K562 (cell line): ENCODE results near the gene GLI1. TPM values are rescaled to one million over a fixed set of nuclear protein-coding genes. Genes with fewer than 3 reads are reported as not detected.

Experiments used
- ATAC-seq: fragments of 200-7000 bp; cut with Tn5 transposase; 3 replicates; pipeline ENCODE4 v1.9.1; 2020; ENCODE audit warnings: moderate library complexity
- BruUV-seq: library from RNA; stranded (reverse); fragments of 400-500 nt; replicated peaks from 2 replicates; lab custom pipeline; 2021; lab: Mats Ljungman, UMichigan
- CTCF ChIA-PET: fragments of 300-600 bp; formaldehyde crosslinking; extraction: SDS; loops from one replicate; lab custom pipeline; 2021; ENCODE audit warnings: low intra/inter-chr PET ratio; lab: Yijun Ruan, JAX
- POLR2A ChIA-PET: fragments of 300-600, 350-650 bp; sonication (Branson Sonifier 250); formaldehyde crosslinking; extraction: SDS; loops from one replicate; lab custom pipeline; 2021; ENCODE audit warnings: antibody characterized with exemption, inconsistent platforms; lab: Yijun Ruan, JAX
- DNase-seq, 4 experiments: peaks; one replicate each; pipeline versions ENCODE4 v3.0.0 to v3.0.0-alpha.2; 2011 to 2018; ENCODE audit warnings: low spot score in 3 of 4, mixed read lengths in 3 of 4; ENCODE audit errors: extremely low read depth in 1 of 4
- FAIRE-seq: peaks from 2 replicates; lab custom pipeline; 2011; peaks lifted over from hg19 to GRCh38; lab: Jason Lieb, UNC
- H2AFZ ChIP-seq: 2 replicates; pipeline ENCODE4 v1.6.0; 2011; ENCODE audit warnings: low read depth, low read length, control low read depth, inconsistent platforms
- H3K27ac ChIP-seq: fragments of 200-600 bp; 3 replicates; pipeline ENCODE4 v1.8.0; 2011; ENCODE audit warnings: low read depth, mild to moderate bottlenecking, control low read depth, inconsistent platforms, low read length, moderate library complexity, mixed read lengths; ENCODE audit errors: extremely low read depth
- H3K27me3 ChIP-seq, 2 experiments: fragments of 300-600 bp in 1 of 2; 2 replicates in 1 of 2; 3 replicates in 1 of 2; pipeline versions ENCODE4 v1.6.0 to v1.8.0; 2011; ENCODE audit warnings: inconsistent platforms in 2 of 2, low read length in 2 of 2, mild to moderate bottlenecking in 1 of 2, mixed read lengths in 1 of 2, moderate library complexity in 1 of 2; ENCODE audit not compliant: control insufficient read depth in 2 of 2, insufficient read depth in 2 of 2
- H3K36me3 ChIP-seq: fragments of 300-600 bp; 3 replicates; pipeline ENCODE4 v1.8.0; 2011; ENCODE audit warnings: mild to moderate bottlenecking, low read length, inconsistent platforms; ENCODE audit not compliant: control insufficient read depth, insufficient read depth
- H3K4me1 ChIP-seq, 2 experiments: fragments of 200-600 bp in 1 of 2; replicated peaks in 1 of 2; 2 replicates in 1 of 2; 3 replicates in 1 of 2; pipeline versions ENCODE4 v1.5.1 to v1.8.0; 2011; ENCODE audit warnings: inconsistent platforms in 2 of 2, low read length in 2 of 2, mild to moderate bottlenecking in 1 of 2, mixed read lengths in 1 of 2, moderate library complexity in 1 of 2; ENCODE audit not compliant: control insufficient read depth in 2 of 2, insufficient read depth in 2 of 2
- H3K4me2 ChIP-seq: 2 replicates; pipeline ENCODE4 v1.6.1; 2011; ENCODE audit warnings: low read length, control low read depth, inconsistent platforms, mixed read lengths; ENCODE audit not compliant: insufficient read depth
- H3K4me3 ChIP-seq: fragments of 200-600 bp; sonication (generic), shearing (Covaris generic); 2 replicates; pipeline ENCODE4 v1.5.1; 2016; ENCODE audit warnings: control low read depth, inconsistent platforms
- H3K79me2 ChIP-seq: fragments of 200-600 bp; 3 replicates; pipeline ENCODE4 v1.8.0; 2011; ENCODE audit warnings: low read length, inconsistent platforms; ENCODE audit not compliant: control insufficient read depth, insufficient read depth
- H3K9ac ChIP-seq, 2 experiments: 2 replicates each; pipeline versions ENCODE4 v1.6.0 to v1.6.1; 2011; ENCODE audit warnings: low read depth in 2 of 2, low read length in 2 of 2, control low read depth in 1 of 2, inconsistent platforms in 1 of 2, mild to moderate bottlenecking in 1 of 2, mixed read lengths in 1 of 2; ENCODE audit not compliant: insufficient read depth in 1 of 2
- H3K9me1 ChIP-seq: one replicate; pipeline ENCODE4 v1.6.0; 2011; ENCODE audit warnings: inconsistent platforms, mild to moderate bottlenecking, low read length, moderate library complexity; ENCODE audit not compliant: control insufficient read depth, insufficient read depth
- H3K9me3 ChIP-seq: replicated peaks from 2 replicates; pipeline ENCODE4 v1.5.1; 2011; ENCODE audit warnings: low read depth, low read length, inconsistent platforms; ENCODE audit not compliant: control insufficient read depth, insufficient read depth
- H4K20me1 ChIP-seq: replicated peaks from 2 replicates; pipeline ENCODE4 v1.6.1; 2011; ENCODE audit warnings: low read length, inconsistent platforms, mixed read lengths; ENCODE audit not compliant: control insufficient read depth, insufficient read depth
- CBFB ChIP-seq: sonication (generic); formaldehyde crosslinking; IDR thresholded peaks from 2 replicates; pipeline ENCODE4 v1.4.0; 2020; ENCODE audit warnings: mild to moderate bottlenecking, missing genetic modification reagents
- CEBPG ChIP-seq, 3 experiments: fragments of 200-800 bp in 1 of 3; sonication (Bioruptor generic) in 1 of 3; sonication (generic) in 1 of 3; formaldehyde crosslinking in 1 of 3; IDR thresholded peaks in 2 of 3; conservative IDR thresholded peaks in 1 of 3; 2 replicates each; pipeline versions ENCODE4 v1.6.1 to v1.8.0; 2016 to 2022; ENCODE audit warnings: missing compliant biosample characterization in 2 of 3, missing genetic modification characterization in 2 of 3, mild to moderate bottlenecking in 1 of 3, missing genetic modification reagents in 1 of 3
- CSDE1 ChIP-seq, 2 experiments: fragments of 450-650 bp; IDR thresholded peaks; 2 replicates each; pipeline ENCODE4 v1.6.1; 2016; ENCODE audit warnings: mild to moderate bottlenecking in 1 of 2
- FOXP1 ChIP-seq: sonication (generic); formaldehyde crosslinking; IDR thresholded peaks from 2 replicates; pipeline ENCODE4 v1.8.0; 2022; ENCODE audit warnings: mild to moderate bottlenecking, missing genetic modification reagents
- HEY1 ChIP-seq: fragments of 250-450 bp; sonication (Bioruptor Pico); IDR thresholded peaks from 2 replicates; pipeline ENCODE4 v1.5.0; 2020; ENCODE audit warnings: mild to moderate bottlenecking, moderate library complexity, borderline replicate concordance
- HLTF ChIP-seq: fragments of 450-650 bp; IDR thresholded peaks from 2 replicates; pipeline ENCODE4 v1.6.1; 2016
- HNRNPL ChIP-seq: fragments of 200-400 bp; formaldehyde crosslinking; IDR thresholded peaks from 2 replicates; pipeline ENCODE4 v1.6.1; 2017; ENCODE audit warnings: low read depth, mild to moderate bottlenecking, low read length
- HNRNPLL ChIP-seq: fragments of 200-400 bp; formaldehyde crosslinking; IDR thresholded peaks from 2 replicates; pipeline ENCODE4 v1.6.1; 2017; ENCODE audit warnings: low read length, low read depth, mild to moderate bottlenecking; ENCODE audit not compliant: poor library complexity, severe bottlenecking
- ILF3 ChIP-seq: fragments of 450-650 bp; IDR thresholded peaks from 2 replicates; pipeline ENCODE4 v1.6.1; 2018; ENCODE audit warnings: antibody characterized with exemption, mild to moderate bottlenecking, moderate library complexity, borderline replicate concordance
- KAT8 ChIP-seq: fragments of 450-650 bp; IDR thresholded peaks from 2 replicates; pipeline ENCODE4 v1.6.1; 2016; ENCODE audit warnings: low read depth, mild to moderate bottlenecking
- MAX ChIP-seq: sonication (generic); formaldehyde crosslinking; IDR thresholded peaks from 2 replicates; pipeline ENCODE4 v1.9.0; 2022; ENCODE audit warnings: mild to moderate bottlenecking, missing genetic modification reagents
- NR0B1 ChIP-seq: fragments of 450-650 bp; IDR thresholded peaks from one replicate; pipeline ENCODE4 v1.6.1; 2018; ENCODE audit warnings: mild to moderate bottlenecking, moderate library complexity; ENCODE audit not compliant: partially characterized antibody
- SAFB2 ChIP-seq: fragments of 200-400 bp; formaldehyde crosslinking; IDR thresholded peaks from 2 replicates; pipeline ENCODE4 v1.6.1; 2018; ENCODE audit warnings: borderline replicate concordance, low read length, low read depth, moderate library complexity; ENCODE audit not compliant: severe bottlenecking
- SP2 ChIP-seq: IDR thresholded peaks from 2 replicates; pipeline ENCODE4 v1.6.1; 2011; ENCODE audit warnings: mild to moderate bottlenecking, low read depth, low read length, moderate library complexity; ENCODE audit not compliant: poor library complexity, severe bottlenecking; ENCODE audit errors: extremely low read depth
- TCF3 ChIP-seq: sonication (generic); formaldehyde crosslinking; IDR thresholded peaks from 2 replicates; pipeline ENCODE4 v1.4.0; 2020; ENCODE audit warnings: mild to moderate bottlenecking, missing genetic modification reagents
- TRIM24 ChIP-seq, 2 experiments: fragments of 450-650 bp; IDR thresholded peaks; 2 replicates each; pipeline ENCODE4 v1.6.1; 2016
- ZNF197 ChIP-seq: fragments of 200-800 bp; sonication (Bioruptor generic); IDR thresholded peaks from 2 replicates; pipeline ENCODE4 v1.6.1; 2016; ENCODE audit warnings: low read depth, missing genetic modification characterization, missing compliant biosample characterization
- WGBS: fragments of 100-300 bp; shearing (Covaris generic); methylation state at CpG from one replicate; pipeline ENCODE4 v1.1.6; 2016; ENCODE audit warnings: low coverage, mixed read lengths; ENCODE audit not compliant: insufficient coverage; ENCODE audit errors: missing lambda C conversion rate; 5-methylcytosine and 5-hydroxymethylcytosine counted together
- in situ Hi-C: fragments of 300-500 bp; cut with MboI; formaldehyde crosslinking; loops from 4 replicates; pipeline ENCODE4 v1.15.0; 2018; ENCODE audit warnings: inconsistent platforms, mixed read lengths
- intact Hi-C: fragments of 100-400 bp; cut with micrococcal nuclease; formaldehyde crosslinking; loops from 2 replicates; pipeline ENCODE4 v1.14.2; 2022
- polyA plus RNA-seq, 8 experiments: library from polyadenylated mRNA; depleted of rRNA in 4 of 8; stranded (reverse) in 5 of 8; unstranded in 3 of 8; fragments of >200 nt; fragmentation: Nextera tagmentation in 2 of 8; fragmentation: Illumina TruSeq in 1 of 8; extraction: Ambion mirVana in 2 of 8; extraction: Trizol in 1 of 8; gene quantifications; 2 replicates each; pipeline versions ENCODE4 v1.2.1 to v1.2.3, GENCODE V29; 2011 to 2014; ENCODE audit warnings: inconsistent platforms in 1 of 8, missing spikeins in 1 of 8
- total RNA-seq, 7 experiments: library from RNA; depleted of rRNA in 6 of 7; stranded (reverse); fragments of >200 nt in 6 of 7; fragmentation: Illumina TruSeq in 2 of 7; extraction: Trizol in 2 of 7; gene quantifications; 2 replicates each; pipeline versions ENCODE4 v1.2.1 to v1.2.3, GENCODE V29; 2011 to 2021; ENCODE audit warnings: low replicate concordance in 1 of 7
- TF ChIP-seq, protein P1 (sequence below): fragments of 450-650 bp; IDR thresholded peaks from 2 replicates; pipeline ENCODE4 v1.6.1; 2016

GLI1 gene
- total and polyA plus RNA-seq, 9 of the 15 experiments (the other 6 are each of a cell fraction or from before 2014, with no cell fraction given), result 0.24 to 3.7 (median 0.61) TPM

DNA sequence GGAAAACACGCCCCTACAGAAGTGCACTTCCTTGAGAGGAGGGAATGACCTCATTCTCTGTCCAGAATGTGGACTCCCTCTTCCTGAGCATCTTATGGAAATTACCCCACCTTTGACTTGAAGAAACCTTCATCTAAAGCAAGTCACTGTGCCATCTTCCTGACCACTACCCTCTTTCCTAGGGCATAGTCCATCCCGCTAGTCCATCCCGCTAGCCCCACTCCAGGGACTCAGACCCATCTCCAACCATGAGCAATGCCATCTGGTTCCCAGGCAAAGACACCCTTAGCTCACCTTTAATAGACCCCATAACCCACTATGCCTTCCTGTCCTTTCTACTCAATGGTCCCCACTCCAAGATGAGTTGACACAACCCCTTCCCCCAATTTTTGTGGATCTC, 9.5 kb upstream of the GLI1 start:
- Histone ChIP-seq H3K79me2 (no peaks in the 10 kb centered on the region), H2AFZ (no peak overlapping the region), H3K9me3 (no peaks in the 10 kb centered on the region), H3K27me3 (no peaks in the 10 kb centered on the region), H3K9ac (no peak overlapping the region), H4K20me1 (no peaks in the 10 kb centered on the region), H3K36me3 (no peaks in the 10 kb centered on the region), H3K4me3 (no peak overlapping the region), H3K4me2 (no peak overlapping the region), H3K4me1 (peaks cover 13 to 25% of the 10 kb centered on the region in 2 experiments), H3K9me1 (no peaks in the 10 kb centered on the region), H3K27ac (no peak overlapping the region)
- DNase-seq, result no peak
- in situ Hi-C loops (loop anchor here (5.0 kb wide), 1 partner anchor 138 kb away; no protein-coding TSS in a partner anchor), intact Hi-C loops (no loop called here)
- WGBS, result 66% methylated on average over 3 of the region's 3 CpGs
- no peak for TF ChIP-seq CEBPG (CRISPR knock-in tag; IDR thresholded peaks at IDR 0.05)
- TF ChIP-seq CEBPG (tag; conservative IDR thresholded peaks at IDR 0.05 in 1 of 2, IDR thresholded peaks at IDR 0.05 in 1 of 2), result no peak
- no peak for TF ChIP-seq SP2
- no peak for TF ChIP-seq HEY1 (CRISPR knock-in tag)
- TF ChIP-seq FOXP1, result no peak
- no peak for TF ChIP-seq NR0B1
- no peak for TF ChIP-seq HLTF
- TF ChIP-seq, protein P1, sequence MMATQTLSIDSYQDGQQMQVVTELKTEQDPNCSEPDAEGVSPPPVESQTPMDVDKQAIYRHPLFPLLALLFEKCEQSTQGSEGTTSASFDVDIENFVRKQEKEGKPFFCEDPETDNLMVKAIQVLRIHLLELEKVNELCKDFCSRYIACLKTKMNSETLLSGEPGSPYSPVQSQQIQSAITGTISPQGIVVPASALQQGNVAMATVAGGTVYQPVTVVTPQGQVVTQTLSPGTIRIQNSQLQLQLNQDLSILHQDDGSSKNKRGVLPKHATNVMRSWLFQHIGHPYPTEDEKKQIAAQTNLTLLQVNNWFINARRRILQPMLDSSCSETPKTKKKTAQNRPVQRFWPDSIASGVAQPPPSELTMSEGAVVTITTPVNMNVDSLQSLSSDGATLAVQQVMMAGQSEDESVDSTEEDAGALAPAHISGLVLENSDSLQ, result no peak
- no peak for TF ChIP-seq ILF3
- TF ChIP-seq SAFB2, result no peak
- no peak for TF ChIP-seq HNRNPL
- no peak for TF ChIP-seq TRIM24 (IDR thresholded peaks at IDR 0.05)
- TF ChIP-seq MAX (CRISPR knock-in tag), result no peak
- TF ChIP-seq CSDE1 (IDR thresholded peaks at IDR 0.05), result no peak
- TF ChIP-seq ZNF197, result no peak
- TF ChIP-seq TCF3 (CRISPR knock-in tag), result no peak
- no peak for TF ChIP-seq CBFB (CRISPR knock-in tag)
- TF ChIP-seq HNRNPLL, result no peak
- TF ChIP-seq KAT8, result no peak
- CTCF ChIA-PET, result interaction anchor here (1.4 kb wide), 1 partner anchor 187 kb away, joined by 5 read pairs; no protein-coding TSS in a partner anchor
- ATAC-seq, result no peak
- FAIRE-seq, result no peak
- POLR2A ChIA-PET, result interaction anchor here (0.9 kb wide), 1 partner anchor 12 kb away, joined by 4 read pairs; no protein-coding TSS in a partner anchor
- BruUV-seq, result no TSS peak
